Mucosa of descending colon (tissue), 3 donors: ENCODE measurements around the gene CYP21A2. TPM values are rescaled to one million over a fixed set of nuclear protein-coding genes. Genes with fewer than 3 reads are reported as not detected.
A peak's percentile ranks its signal among the peaks of the same experiment; 100 is the strongest.

Experiments used
- ATAC-seq: fragments of 200-7000 bp; cut with Tn5 transposase; one replicate; pipeline ENCODE4 v1.9.1; 2020; ENCODE audit warnings: mild to moderate bottlenecking, moderate library complexity
- DNase-seq, 3 donors: peaks; one replicate each; pipeline ENCODE4 v3.0.0-alpha.2; 2020
- H3K36me3 ChIP-seq: fragments of 200-600 bp; one replicate; pipeline ENCODE4 v1.8.0; 2021; ENCODE audit warnings: low read depth, mild to moderate bottlenecking
- H3K4me1 ChIP-seq: fragments of 200-600 bp; one replicate; pipeline ENCODE4 v1.8.0; 2021; ENCODE audit warnings: low read depth, mild to moderate bottlenecking
- H3K4me3 ChIP-seq: fragments of 200-600 bp; one replicate; pipeline ENCODE4 v1.8.0; 2021; ENCODE audit warnings: mild to moderate bottlenecking
- H3K9me3 ChIP-seq: fragments of 200-600 bp; one replicate; pipeline ENCODE4 v1.8.0; 2021; ENCODE audit warnings: mild to moderate bottlenecking
- intact Hi-C, 2 donors: fragments of 100-400 bp; cut with DNase I in 1 of 2; cut with micrococcal nuclease in 1 of 2; formaldehyde crosslinking; loops; one replicate each; pipeline versions ENCODE4 v1.11.0 to v1.11.1; 2022; cut with DNase I, micrococcal nuclease
- total RNA-seq, 3 donors: library from RNA; stranded (reverse); fragmentation: NEBNext Ultra II Directional in 2 of 3; extraction: Animal tissue kit (Norgen Biotek cat#: 25700) in 2 of 3; gene quantifications; one replicate each; pipeline versions ENCODE4 v1.2.1 to v1.2.4, GENCODE V29; 2021 to 2023
- TF ChIP-seq, protein P1 (sequence below): fragments of 200-600 bp; IDR thresholded peaks from one replicate; pipeline ENCODE4 v1.8.0; 2022; ENCODE audit warnings: antibody characterized with exemption, mild to moderate bottlenecking
- donor health status: DM: no; HTN: no; CAD: no; lungs with moderate emphysema.
- donor health status: DM: no; HTN: no; CAD: no.
- donor health status: DM: no; HTN: yes; CAD: no.

Gene CYP21A2
- total RNA-seq, 3 donors from 2014 or later = 0.93 to 2.1 (median 0.94) TPM

DNA sequence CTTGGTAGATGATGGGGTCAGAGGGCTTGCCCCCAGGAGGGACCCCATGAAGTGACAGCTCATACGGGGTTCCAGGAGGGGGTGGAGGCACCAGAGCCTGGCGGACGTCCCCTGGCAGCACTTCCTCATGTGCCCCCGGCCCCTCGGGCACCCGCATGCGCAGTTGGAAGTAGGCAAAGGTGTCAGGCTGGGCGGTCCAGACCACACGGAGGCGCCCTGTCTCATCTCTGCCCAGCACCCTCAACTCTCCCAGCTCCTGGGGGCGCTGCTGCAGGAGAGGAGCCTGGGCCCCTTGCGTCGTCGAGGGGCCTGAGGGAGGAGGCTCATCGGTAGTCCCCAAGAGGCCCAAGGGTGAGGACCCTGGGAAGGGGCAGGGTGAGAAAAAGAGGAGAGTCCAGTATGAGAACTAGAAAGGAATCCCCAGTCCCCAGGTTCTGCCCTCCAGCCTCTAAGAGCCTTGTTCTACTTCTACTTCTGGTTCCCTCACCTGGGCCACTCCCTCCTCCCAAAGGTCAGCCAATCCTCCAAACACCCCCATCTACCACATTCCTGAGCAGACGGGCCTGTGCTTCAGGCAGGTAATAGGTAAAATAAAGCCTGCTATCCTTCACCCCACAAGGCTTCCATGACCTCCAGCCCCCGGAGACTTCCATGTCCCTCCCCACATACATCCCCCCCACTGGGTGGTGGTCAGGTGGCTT is 47.7 kb downstream of the CYP21A2 start:
- ATAC-seq = no peak

DNA sequence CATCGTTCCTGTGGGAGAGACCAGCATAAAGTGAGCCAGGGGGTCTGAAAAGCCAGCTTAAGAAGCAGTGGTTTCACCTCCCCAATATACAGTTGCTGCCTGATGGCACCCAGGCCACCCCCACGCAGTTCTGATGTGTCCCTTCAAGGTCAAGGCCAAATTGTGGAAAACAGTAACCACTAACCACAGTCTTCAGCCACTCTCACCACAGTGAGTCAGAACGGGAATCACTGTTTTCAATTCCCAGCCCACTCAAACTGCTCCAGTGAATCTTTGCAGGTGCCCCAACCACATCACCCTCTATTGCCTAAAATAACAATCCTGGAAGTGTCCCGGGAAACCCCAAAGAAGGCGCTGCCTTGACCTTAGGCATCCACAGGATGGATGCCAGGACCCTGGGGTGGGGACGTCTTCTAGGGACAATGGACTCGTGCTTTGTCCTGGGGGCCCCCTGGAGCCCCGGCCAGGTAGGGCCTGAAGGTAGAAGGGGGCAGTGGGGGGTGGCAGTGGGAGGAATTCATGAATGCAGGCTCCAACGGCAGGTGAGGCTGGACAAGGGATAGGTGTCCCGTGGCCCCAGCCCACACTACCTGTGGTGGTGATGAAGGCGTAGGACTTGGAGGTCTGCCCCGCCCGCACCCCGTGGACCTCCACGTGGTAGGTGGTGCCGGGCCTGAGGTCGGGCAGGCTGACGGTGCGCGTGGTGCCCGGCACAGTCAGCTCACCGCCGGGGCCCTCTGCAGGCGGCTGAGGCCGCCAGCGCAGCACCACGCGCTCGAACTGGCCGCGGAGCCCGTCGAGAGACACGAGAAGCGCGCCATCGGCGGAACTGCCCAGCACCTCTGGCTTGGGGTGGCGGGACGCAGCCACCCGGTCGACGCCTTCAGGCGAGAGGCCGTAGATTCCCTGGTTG is 48.7 kb downstream of the CYP21A2 start:
- Histone ChIP-seq H3K4me1 (peaks cover 10% of the 10 kb centered on the region), H3K9me3 (no peaks in the 10 kb centered on the region), H3K4me3 (no peak overlapping the region), H3K36me3 (no peaks in the 10 kb centered on the region)
- TF ChIP-seq, protein P1, sequence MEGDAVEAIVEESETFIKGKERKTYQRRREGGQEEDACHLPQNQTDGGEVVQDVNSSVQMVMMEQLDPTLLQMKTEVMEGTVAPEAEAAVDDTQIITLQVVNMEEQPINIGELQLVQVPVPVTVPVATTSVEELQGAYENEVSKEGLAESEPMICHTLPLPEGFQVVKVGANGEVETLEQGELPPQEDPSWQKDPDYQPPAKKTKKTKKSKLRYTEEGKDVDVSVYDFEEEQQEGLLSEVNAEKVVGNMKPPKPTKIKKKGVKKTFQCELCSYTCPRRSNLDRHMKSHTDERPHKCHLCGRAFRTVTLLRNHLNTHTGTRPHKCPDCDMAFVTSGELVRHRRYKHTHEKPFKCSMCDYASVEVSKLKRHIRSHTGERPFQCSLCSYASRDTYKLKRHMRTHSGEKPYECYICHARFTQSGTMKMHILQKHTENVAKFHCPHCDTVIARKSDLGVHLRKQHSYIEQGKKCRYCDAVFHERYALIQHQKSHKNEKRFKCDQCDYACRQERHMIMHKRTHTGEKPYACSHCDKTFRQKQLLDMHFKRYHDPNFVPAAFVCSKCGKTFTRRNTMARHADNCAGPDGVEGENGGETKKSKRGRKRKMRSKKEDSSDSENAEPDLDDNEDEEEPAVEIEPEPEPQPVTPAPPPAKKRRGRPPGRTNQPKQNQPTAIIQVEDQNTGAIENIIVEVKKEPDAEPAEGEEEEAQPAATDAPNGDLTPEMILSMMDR = no peak
- peak; percentile 16 for ATAC-seq
- peak in 2 of 3 donors; percentile 14 to 53 for DNase-seq
- intact Hi-C loops = no loop called here

More for the DNA sequence above, 47.7 kb downstream of the CYP21A2 start:
- intact Hi-C loops = no loop called here
- DNase-seq = peak in 1 of 3 donors; percentile 26
- TF ChIP-seq, protein P1 = no peak
- no peak overlapping the region for H3K4me3 ChIP-seq
- no peaks in the 10 kb centered on the region for H3K36me3 ChIP-seq
- no peaks in the 10 kb centered on the region for H3K9me3 ChIP-seq
- H3K4me1 ChIP-seq = peaks cover 10% of the 10 kb centered on the region

DNA sequence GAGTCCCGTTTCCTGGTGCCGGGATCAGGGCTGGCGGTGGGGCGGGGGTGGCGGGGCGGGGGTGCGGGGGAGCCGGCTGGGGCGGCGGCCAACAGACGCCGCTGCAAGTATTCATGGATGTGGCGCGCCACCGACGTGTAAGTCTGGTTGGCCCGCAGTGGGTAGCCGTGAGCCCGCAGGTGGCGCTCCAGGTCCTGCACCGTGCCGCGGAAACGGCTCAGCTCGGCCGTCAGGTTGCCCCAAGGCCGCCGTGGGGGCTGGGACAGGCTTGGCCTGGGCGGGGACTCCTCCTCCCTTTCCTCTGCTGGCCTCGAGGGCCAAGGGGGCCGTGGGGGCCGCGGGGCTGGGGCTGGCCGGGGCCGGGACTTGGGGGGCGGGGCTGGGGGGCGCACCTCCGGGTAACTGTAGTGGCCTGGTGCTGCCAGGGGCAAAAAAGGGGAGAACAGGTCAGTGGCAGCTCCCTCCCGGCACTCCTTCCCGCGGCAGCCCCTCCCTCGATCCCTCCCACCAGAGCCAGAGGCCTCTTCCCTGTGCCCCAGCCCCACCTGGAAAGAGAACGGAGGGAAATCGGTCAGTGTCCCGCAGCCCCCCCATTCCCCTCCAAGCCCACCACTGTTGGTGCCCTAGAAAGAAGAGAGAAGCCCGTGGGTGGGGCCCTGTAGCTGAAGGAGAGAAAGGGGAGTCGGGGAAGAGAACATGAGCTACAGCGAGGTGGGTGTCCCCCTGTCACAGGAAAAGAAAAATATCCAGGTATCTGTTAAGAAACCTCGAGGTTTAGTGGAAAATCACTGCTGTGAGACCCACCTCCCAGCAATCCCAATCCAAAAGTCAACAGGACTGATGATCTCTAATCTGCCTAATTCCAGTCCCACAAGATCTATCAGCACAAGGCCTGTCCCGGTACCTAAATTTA is 49.6 kb downstream of the CYP21A2 start:
- Histone ChIP-seq H3K9me3 (no peaks in the 10 kb centered on the region), H3K4me1 (peaks cover 13% of the 10 kb centered on the region), H3K4me3 (no peak overlapping the region), H3K36me3 (no peaks in the 10 kb centered on the region)
- intact Hi-C loops = no loop called here
- ATAC-seq = peak; percentile 91
- DNase-seq = peak; percentile 86 to 90 (median 86)
- TF ChIP-seq, protein P1 = peak; percentile 17

DNA sequence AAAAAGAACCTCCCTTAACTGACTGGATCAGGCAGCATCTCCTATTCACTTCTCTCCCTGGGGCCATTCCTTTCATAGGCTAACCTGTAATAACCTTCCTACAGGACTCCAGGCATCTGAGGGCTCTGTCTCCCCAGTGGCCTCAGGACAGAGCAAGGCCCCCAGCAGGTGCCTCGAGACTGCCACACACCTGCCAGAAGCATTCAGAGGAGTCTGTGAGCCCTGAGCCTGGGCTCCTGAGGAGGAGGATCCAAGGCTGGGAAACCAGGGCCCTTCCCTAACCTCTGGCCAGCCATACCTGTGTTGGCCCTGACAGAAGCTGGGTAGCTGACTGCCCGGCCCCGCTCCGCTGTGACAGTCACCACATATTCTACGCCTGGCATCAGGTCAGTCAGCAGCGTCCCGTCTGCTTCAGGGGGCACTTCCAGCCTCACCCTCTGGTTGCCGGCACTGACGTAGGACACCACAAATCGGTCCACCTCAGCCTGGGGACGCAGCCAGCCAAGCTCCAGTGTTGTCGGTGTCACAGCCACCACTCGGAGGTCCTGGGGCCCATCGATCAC is 50.4 kb downstream of the CYP21A2 start:
- Histone ChIP-seq H3K4me1 (peaks cover 13% of the 10 kb centered on the region), H3K36me3 (no peaks in the 10 kb centered on the region), H3K4me3 (no peak overlapping the region), H3K9me3 (no peaks in the 10 kb centered on the region)
- intact Hi-C loops = no loop called here
- no peak for DNase-seq
- TF ChIP-seq, protein P1 = no peak
- ATAC-seq = no peak
